ENCODE results near the gene ITPR3. TPM values are rescaled to one million over a fixed set of nuclear protein-coding genes. Genes with fewer than 3 reads are reported as not detected.

The ITPR3 gene
- total and polyA plus RNA-seq, 4 donors, result 36.7 to 89.5 (median 44.4) TPM

DNA sequence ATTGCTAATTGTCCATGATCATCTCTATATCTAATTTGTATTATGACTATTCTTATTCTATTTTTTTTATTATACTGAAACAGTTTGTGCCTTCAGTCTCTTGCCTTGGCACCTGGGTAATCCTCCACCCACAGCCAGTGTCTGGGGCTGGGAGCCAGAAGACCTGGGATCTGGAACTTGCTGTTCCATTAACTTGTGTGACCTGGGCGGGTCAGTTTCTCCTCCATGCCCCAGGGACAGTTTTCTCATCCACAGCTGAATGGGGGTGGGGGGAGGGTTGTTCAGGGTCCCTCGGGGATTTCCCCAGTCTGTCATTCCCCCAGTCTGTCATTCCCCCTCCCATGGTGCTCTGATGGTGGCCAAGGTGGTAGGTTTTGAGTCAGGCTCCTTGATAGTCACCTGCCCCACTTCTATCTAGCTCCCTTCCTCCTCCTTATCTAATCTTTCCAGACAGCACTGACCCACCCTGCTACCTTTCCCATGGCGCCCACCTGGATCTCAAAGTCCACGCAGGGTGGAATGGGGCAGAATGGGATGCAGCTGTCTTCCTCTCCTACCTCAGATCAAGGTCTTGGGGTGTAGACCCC lies 10.9 kb downstream of the ITPR3 start:
- no peaks in the 10 kb centered on the region for H3K9me3 ChIP-seq (ENCODE audit: control insufficient read depth in 4 of 4, insufficient read depth in 3 of 4, low read length in 3 of 4)
- 88 to 90% methylated on average over 4 of the region's 4 CpGs for WGBS, 2 donors
- TF ChIP-seq, protein P1, sequence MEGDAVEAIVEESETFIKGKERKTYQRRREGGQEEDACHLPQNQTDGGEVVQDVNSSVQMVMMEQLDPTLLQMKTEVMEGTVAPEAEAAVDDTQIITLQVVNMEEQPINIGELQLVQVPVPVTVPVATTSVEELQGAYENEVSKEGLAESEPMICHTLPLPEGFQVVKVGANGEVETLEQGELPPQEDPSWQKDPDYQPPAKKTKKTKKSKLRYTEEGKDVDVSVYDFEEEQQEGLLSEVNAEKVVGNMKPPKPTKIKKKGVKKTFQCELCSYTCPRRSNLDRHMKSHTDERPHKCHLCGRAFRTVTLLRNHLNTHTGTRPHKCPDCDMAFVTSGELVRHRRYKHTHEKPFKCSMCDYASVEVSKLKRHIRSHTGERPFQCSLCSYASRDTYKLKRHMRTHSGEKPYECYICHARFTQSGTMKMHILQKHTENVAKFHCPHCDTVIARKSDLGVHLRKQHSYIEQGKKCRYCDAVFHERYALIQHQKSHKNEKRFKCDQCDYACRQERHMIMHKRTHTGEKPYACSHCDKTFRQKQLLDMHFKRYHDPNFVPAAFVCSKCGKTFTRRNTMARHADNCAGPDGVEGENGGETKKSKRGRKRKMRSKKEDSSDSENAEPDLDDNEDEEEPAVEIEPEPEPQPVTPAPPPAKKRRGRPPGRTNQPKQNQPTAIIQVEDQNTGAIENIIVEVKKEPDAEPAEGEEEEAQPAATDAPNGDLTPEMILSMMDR (IDR thresholded peaks at IDR 0.05; ENCODE audit: control extremely low read depth, extremely low read depth), result no peak
- ATAC-seq (ENCODE audit: insufficient read depth, low FRiP score), result no peak
- H3K36me3 ChIP-seq (ENCODE audit: control insufficient read depth in 4 of 4, insufficient read depth in 4 of 4, low read length in 4 of 4), result peaks cover 0 to 6% (median under 1%) of the 10 kb centered on the region in 4 donors
- DNase-seq, result no peak
- no peak overlapping the region for H3K4me3 ChIP-seq
- H3K9ac ChIP-seq (ENCODE audit: insufficient read depth in 1 of 2, low read length in 2 of 2), result no peak overlapping the region
- H3K27ac ChIP-seq (ENCODE audit: low read depth in 1 of 2, low read length in 1 of 2), result no peak overlapping the region
- H3K4me1 ChIP-seq (ENCODE audit: control insufficient read depth in 5 of 5, insufficient read depth in 5 of 5, low read length in 5 of 5), result peaks cover 0 to 25% (median 23%) of the 10 kb centered on the region in 5 donors
- H3K27me3 ChIP-seq (ENCODE audit: control insufficient read depth in 3 of 3, insufficient read depth in 3 of 3, low read length in 2 of 3), result no peaks in the 10 kb centered on the region

DNA sequence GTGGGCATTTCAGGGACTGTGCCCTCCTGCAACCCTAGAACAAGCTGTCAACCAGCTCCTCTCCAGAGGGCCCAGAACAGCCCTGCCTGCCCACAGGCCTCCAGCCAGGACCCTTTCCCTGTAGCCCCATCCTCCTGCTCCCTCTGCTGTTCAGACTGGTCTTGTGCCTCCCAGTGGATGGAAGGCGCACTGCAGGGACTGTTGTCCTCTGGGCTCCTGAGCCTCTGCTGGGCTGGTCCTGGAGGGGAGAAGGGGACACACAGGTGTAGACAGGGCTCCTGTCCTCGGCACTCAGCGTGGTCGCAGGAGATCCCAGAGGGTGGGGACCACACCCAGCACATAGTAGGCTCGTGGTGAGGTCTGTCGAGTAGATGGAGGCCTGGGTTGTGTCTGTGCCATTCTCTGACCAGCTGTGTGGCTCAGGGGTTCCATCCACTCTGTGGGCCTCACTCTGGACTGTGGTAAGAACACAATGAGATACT lies 11.5 kb downstream of the ITPR3 start:
- H3K27ac ChIP-seq (ENCODE audit: low read depth in 1 of 2, low read length in 1 of 2), result peak overlapping the region in 1 of 2 donors; percentile 61
- peak; percentile 50 to 69 (median 55) for DNase-seq

DNA sequence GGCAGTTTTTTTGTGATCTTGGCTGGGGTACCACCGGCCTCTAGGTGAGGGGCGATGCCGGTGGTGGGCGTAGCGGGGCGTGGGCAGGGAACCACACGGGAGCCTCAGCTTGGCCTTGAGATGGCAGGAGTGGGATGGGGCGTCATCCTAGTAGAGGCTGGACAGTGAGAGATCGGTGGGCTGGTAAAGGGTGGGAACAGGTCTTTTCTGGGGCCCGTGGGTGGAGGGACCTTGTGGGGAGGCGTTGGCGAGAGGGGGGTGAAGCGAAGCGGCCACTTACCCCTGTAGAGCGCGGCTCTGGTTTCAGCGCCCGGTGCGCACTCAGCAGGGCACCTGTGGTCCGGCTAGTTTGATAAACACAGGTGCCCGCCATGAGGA lies 12.0 kb downstream of the ITPR3 start:
- Histone ChIP-seq H3K4me3 (no peak overlapping the region), H3K27ac (ENCODE audit: low read depth in 1 of 2, low read length in 1 of 2) (peak overlapping the region in 1 of 2 donors; percentile 61)

More for the DNA sequence above, 11.5 kb downstream of the ITPR3 start:
- no peak overlapping the region for H3K4me3 ChIP-seq
- H3K9ac ChIP-seq (ENCODE audit: insufficient read depth in 1 of 2, low read length in 2 of 2), result no peak overlapping the region
- no peak for ATAC-seq (ENCODE audit: insufficient read depth, low FRiP score)
- WGBS, 2 donors, result 78 to 82% methylated on average over 6 of the region's 6 CpGs
- peaks cover 0 to 4% (median under 1%) of the 10 kb centered on the region in 4 donors for H3K36me3 ChIP-seq (ENCODE audit: control insufficient read depth in 4 of 4, insufficient read depth in 4 of 4, low read length in 4 of 4)
- H3K4me1 ChIP-seq (ENCODE audit: control insufficient read depth in 5 of 5, insufficient read depth in 5 of 5, low read length in 5 of 5), result peaks cover 0 to 25% (median 23%) of the 10 kb centered on the region in 5 donors
- no peaks in the 10 kb centered on the region for H3K9me3 ChIP-seq (ENCODE audit: control insufficient read depth in 4 of 4, insufficient read depth in 3 of 4, low read length in 3 of 4)
- TF ChIP-seq, protein P1 (IDR thresholded peaks at IDR 0.05; ENCODE audit: control extremely low read depth, extremely low read depth), result peak; percentile 35
- no peaks in the 10 kb centered on the region for H3K27me3 ChIP-seq (ENCODE audit: control insufficient read depth in 3 of 3, insufficient read depth in 3 of 3, low read length in 2 of 3)

More for the DNA sequence above, 12.0 kb downstream of the ITPR3 start:
- peaks cover 0 to 23% (median 20%) of the 10 kb centered on the region in 5 donors for H3K4me1 ChIP-seq (ENCODE audit: control insufficient read depth in 5 of 5, insufficient read depth in 5 of 5, low read length in 5 of 5)
- TF ChIP-seq, protein P1 (IDR thresholded peaks at IDR 0.05; ENCODE audit: control extremely low read depth, extremely low read depth), result no peak
- H3K9me3 ChIP-seq (ENCODE audit: control insufficient read depth in 4 of 4, insufficient read depth in 3 of 4, low read length in 3 of 4), result no peaks in the 10 kb centered on the region
- no peak for ATAC-seq (ENCODE audit: insufficient read depth, low FRiP score)
- no peak overlapping the region for H3K9ac ChIP-seq (ENCODE audit: insufficient read depth in 1 of 2, low read length in 2 of 2)
- H3K36me3 ChIP-seq (ENCODE audit: control insufficient read depth in 4 of 4, insufficient read depth in 4 of 4, low read length in 4 of 4), result peaks cover 0 to 2% (median under 1%) of the 10 kb centered on the region in 4 donors
- no peak for DNase-seq
- 37 to 42% methylated on average over 20 to 21 of the region's 21 CpGs for WGBS, 2 donors
- H3K27me3 ChIP-seq (ENCODE audit: control insufficient read depth in 3 of 3, insufficient read depth in 3 of 3, low read length in 2 of 3), result no peaks in the 10 kb centered on the region
